Ramos (cell line): Measurements from ENCODE around the gene PRX.

Source experiments
- in situ Hi-C: fragments of 300-500 bp; cut with MboI; formaldehyde crosslinking; loops from one replicate; pipeline ENCODE4 v1.14.3; 2022; ENCODE audit warnings: low sequenced_read_pairs; ENCODE audit not compliant: unreplicated experiment

Gene PRX

GRCh38 chr19:40367577-40368434 is 45.4 kb downstream of the PRX start:
- in situ Hi-C loops, result no loop called here

GRCh38 chr19:40366697-40367561 is 46.2 kb downstream of the PRX start:
- in situ Hi-C loops, result no loop called here

- in situ Hi-C loops, result no loop called here
These were observed 47.4 kb downstream of the PRX start for GRCh38 chr19:40365613-40366401.

- in situ Hi-C loops, result no loop called here
These were observed 48.2 kb downstream of the PRX start for GRCh38 chr19:40365010-40365409.

DNA sequence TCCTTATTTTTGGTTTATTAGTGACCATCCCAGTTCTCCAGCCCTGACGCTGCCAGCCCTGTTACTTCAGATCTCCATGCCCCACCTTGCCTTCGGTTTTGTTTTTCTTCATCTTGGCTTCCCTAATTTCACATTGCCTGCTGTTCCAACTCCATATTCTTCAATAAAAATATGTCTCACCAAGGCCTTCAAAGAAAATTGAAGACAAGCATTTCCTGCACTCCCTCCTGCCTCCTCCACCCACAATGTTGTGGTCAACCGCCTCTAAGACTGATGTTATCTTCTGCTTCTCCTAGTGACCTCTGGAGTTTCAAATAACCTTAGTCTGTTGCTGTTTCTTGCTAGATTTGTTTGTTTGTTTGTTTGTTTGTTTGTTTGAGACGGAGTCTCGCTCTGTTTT is 50.1 kb downstream of the PRX start:
- in situ Hi-C loops, result no loop called here

DNA sequence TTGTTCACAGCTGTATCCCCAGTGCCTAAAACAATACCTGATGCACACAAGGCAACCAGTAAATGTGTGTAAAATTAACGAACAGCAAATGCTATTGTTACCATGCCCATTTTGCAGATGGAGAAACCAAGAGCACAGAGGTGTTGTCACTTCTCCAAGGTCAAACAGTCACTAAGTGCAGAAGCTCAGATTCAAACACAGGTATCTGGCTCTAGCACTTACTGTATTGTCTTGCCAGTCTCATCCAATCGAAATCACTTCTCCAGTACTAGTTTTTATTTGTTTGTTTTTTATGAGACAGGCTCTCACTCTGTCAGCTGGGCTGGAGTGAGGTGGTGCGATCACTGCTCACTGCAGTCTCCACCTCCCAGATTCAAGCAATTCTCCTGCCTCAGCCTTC is 51.0 kb downstream of the PRX start:
- in situ Hi-C loops, result no loop called here

DNA sequence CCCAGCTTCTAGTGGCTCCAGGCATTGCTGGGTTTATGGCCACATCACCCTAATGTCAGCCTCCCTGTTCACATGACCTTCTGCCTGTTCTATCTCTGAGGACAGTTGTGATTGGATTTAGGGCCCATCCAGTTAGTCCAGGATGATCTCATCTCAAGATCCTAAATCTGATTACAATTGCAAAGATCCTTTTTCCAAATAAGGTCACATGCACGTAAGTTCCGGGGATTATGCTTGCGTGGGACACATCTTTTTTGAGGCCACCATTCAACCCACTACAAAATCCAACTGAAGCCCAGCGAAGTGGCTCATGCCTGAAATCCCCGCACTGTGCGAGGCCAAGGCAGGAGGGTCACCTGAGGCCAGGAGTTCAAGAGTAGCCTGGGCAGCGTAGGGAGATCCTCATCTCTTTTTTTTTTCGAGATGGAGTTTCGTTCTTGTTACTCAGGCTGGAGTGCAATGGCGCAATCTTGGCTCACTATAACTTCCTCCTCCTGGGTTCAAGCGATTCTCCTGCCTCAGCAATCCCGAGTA is 52.4 kb downstream of the PRX start:
- in situ Hi-C loops, result no loop called here

GRCh38 chr19:40360020-40360707 is 53.0 kb downstream of the PRX start:
- in situ Hi-C loops, result no loop called here

DNA sequence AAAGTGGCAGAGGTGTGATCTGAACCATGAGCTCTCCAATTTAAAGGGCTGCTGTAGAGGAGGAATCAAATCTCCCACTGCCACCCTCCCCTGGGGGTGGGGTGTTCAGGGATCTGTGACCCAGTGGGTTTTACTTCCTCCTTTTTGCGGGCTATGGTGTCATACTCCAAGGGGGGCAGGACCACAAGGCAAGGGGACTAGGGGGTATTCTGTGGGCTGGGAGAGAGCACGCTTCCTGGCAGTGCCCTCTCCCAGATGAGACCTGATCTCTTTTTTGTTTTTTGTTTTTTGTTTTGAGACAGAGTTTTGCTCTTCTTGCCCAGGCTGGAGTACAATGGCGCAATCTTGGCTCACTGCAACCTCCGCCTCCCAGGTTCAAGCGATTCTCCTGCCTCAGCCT is 54.4 kb downstream of the PRX start:
- in situ Hi-C loops, result no loop called here

- in situ Hi-C loops, result no loop called here
These were observed 55.5 kb downstream of the PRX start for GRCh38 chr19:40357640-40358039.

- in situ Hi-C loops, result no loop called here
These were observed 56.2 kb downstream of the PRX start for GRCh38 chr19:40356681-40357595.

DNA sequence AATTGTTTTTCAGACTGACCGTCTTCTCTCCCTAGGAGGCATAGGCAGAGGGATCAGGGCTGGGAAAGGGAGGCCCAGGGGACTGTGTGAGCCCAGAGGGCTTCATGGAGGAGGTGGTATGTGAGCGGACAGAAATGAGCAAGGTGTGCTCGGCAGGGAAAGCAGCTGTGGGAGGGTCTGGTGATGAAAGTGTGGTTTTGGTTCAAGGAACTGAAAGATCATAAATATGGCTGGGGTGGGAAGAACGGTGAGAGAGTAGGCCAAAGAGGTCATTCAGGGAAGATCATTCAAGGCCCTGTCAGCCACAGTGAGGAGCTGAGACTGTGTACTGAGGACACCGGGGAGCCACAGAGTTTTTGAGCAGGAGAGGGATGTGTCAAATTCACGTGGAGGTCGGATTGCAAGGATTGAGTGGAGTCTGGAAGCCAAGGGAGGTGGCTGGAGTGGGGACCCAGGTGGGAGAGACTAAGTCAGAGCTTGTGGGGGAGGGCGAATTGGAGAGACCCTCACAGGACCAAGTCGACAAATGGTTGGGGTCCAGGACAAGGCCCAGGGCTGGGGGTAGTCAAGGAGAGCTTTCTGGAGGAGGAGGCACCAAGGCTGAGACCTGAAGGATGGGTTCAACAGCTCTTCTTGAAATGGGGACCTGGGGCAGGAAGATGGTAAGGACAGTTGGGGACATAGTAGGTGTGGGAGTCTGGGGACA is 57.0 kb downstream of the PRX start:
- in situ Hi-C loops, result no loop called here

- in situ Hi-C loops, result no loop called here
These were observed 64.1 kb downstream of the PRX start for GRCh38 chr19:40348961-40349507.

DNA sequence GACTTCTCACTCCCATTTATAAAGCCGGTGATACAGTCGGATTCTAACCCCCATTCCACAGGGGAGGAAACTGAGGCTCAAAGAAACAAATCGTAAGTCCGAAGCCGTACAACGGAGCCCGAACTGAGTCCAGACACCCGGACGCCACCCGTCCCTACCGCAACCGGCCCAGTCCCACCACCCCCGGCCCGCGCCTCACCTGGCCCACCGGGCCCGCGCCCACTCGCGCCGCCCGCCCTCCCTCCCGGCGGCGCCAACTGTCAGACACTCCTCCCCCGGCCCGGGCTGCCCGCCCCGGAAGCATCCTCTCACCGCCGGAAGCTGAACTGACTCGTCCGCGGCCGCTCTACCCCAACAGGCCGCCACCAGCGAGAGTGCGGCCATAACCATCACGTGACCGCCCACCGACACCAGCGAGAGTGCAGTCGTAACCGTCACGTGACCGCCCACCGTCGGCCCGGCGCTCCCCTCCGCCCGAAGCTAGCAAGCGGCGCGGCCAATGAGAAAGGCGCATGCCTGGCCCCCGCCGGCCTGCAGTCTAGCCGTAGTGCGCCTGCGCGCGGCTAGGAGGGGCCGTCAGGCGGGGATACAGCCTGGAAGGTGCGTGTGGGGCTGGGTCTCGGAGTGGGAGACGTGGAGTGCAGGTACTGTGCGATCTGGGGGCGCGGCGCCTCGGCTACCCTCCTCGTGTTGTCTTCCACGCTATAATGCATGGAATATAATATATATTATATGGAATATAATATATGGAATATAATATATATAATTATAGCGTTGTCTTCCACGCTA is 64.9 kb downstream of the PRX start, which contains the start of the genes C19orf47 and PLD3:
TSS of gene C19orf47 (minus strand) at position 273 of the 789 bp plus-strand sequence. CDS start 6,540 bp downstream, outside the sequence.
TSS of gene PLD3 (plus strand) at position 571 of the 789 bp plus-strand sequence. CDS start 17,789 bp downstream, outside the sequence.
- in situ Hi-C loops, result no loop called here

DNA sequence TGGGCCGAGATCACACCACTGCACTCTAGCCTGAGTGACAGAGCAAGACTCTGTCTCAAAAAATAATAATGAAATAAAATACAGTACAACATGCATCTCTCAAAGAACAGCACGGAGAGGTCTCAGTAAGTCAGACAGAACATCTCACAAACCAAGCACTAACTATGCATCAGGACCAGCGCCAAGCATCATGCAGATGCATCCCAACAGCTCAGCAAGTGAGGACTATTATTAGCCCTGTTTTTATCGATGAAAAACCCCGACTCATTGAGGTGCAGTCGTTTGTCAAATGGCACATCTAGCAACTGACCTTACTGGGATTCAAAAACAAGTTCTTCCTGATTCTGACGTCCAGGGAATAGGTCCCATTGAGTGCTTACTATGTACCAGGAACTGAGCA is 68.8 kb downstream of the PRX start:
- in situ Hi-C loops, result no loop called here
